HG03039 (cell line): ENCODE data around the gene SDC3.
"Not testable (repeated sequence)": the region's sequence is repeated elsewhere in the genome, so short reads cannot be mapped to it uniquely, and the experiment has no call there.

Experiments
- ATAC-seq: cut with Tn5 transposase; IDR thresholded peaks from one replicate; pipeline ENCODE4 v1.9.1; 2021; ENCODE audit warnings: mild to moderate bottlenecking, moderate library complexity; ENCODE audit not compliant: unreplicated experiment

SDC3 gene

DNA sequence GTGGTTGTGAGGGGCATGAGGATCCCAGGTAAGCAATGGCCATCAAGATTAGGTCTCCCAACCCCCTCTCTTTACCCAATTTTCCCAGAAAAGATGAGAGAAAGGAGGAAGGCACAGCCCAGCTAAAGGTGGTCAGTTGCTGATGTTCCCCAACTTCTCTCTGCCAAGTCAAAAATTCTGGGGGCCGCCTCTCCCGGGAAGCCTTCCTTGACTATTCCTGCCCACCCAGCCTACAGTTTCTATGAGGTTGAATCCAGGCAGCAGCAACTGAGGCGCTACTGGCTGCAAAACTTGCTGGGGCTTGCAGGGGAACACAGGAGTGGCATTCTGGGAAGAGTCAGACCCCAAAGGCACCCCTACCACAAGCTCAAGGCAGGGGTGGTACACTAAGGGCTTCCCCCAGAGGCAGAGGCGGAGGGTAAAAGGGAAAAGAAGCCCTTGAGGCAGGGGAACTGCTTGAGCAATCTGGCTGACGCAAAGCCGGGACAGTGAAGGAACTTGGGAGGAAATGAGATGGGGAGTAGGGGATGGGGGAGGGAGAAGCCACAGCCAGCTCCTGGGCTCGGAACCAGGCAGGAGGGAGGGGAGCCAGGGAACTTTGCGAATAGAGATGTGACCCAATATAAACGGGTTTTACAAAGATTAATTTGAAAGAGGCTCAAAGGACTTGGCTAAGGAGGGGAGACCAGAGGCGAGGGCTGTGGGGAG is 31.2 kb downstream of the SDC3 start:
- ATAC-seq, result no peak

DNA sequence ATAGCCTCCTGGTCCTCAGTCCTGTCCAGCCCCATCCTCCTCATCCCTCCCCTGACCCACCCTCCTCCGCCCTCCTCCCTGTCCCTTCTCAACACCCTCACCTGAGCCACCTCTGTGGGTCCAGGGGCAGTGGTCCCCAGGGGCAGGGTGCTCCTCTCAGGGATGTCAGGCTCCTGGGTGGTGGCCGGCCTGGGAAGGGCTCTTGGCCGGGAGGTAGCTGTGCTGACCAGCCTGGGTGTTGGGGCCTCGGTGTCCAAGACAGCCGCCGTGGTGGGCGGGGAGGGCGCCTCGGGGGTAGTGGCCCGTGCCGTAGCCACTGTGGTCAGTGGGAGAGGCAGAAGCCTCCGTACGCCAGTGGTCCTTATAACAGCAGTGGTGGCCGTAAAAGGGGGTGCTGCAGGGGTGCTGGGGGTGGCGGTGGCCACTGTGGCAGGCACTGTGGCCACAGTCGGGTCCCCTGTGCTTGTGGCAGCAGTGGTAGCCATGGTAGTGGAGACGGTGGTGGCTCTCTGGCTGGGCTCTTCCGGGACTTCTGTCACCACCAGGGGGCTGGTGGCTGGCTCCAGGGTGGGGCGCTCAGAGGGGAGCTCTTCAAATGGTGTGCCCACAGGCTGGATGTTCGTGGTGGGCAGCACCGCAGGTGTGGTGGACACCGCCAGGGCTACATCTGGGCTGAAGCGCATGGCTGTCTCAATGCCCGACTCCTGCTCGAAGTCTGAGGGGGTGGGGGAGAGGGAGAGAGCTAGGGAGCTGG is 31.9 kb downstream of the SDC3 start:
- no peak for ATAC-seq

DNA sequence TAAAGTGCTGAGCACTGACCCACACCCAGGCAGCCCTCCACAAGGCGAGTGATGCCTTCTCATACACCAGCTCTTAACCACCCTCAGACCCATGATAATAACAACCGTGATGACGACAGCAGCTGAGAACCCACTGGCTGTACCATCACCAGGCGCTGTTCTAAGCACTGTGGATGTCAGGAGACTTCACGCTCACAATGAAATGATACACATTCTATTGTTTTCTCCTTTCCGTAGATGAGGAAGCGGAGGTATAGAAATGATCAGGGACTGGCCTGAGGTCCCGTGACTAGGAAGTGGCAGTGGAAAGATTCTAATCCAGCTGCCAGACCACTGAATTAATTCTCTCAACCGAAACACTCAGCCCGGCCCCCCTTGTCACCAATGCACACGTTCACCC is 32.6 kb downstream of the SDC3 start:
- ATAC-seq, result no peak

DNA sequence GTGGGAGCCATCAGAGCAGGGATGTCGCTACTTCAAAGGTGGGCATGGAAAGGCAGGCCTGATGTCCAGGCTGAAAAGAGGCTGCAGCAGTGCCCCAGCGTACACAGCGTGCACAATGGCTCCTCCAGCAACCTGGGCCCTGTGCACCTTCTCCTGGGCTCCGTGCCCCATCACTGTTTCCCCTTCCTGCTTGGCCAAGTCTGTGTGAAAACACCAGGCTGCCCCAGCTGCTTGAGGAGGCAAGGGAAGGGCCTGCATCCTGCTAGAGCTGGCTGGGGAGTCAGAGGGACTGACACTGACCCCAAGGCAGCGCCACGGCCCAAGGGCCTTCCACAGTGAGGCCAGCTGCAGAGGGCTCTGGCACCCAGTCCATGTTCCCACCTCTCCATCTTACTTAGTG is 33.4 kb downstream of the SDC3 start:
- no peak for ATAC-seq

DNA sequence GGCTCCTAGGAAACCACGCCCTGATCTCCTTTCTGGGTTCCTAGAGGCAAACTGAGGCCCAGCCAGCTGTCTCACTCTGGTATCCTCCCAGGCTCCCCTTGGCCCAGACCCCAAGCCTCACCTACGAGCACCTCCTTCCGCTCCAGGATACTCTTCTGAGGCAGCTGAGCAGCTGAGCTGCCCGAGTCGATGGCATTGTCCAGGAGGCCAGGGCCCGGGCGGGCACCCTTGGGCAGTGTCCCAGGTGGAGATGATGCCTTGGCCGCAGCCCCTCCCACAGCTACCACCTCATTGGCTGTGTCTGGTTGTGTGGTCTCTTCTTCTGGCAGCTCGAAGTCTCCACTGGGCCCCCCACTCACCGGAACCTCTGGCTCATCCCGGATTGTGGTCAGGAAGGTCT is 34.4 kb downstream of the SDC3 start:
- no peak for ATAC-seq

DNA sequence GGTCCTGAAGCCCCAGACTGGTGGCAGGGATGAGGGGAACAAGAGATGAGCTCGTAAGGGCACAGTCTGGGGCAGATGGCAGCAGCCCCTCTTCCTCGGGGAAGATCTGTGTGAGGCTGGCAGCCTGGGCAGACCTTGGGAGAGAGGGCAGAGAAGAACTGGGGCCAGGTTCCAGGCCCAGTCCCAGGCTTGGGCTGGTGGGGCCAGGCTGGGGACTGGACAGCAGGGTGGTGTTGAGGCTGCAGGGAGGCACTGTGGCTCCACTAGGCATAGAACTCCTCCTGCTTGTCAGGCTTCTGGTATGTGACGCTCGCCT is 35.7 kb downstream of the SDC3 start:
- no peak for ATAC-seq

DNA sequence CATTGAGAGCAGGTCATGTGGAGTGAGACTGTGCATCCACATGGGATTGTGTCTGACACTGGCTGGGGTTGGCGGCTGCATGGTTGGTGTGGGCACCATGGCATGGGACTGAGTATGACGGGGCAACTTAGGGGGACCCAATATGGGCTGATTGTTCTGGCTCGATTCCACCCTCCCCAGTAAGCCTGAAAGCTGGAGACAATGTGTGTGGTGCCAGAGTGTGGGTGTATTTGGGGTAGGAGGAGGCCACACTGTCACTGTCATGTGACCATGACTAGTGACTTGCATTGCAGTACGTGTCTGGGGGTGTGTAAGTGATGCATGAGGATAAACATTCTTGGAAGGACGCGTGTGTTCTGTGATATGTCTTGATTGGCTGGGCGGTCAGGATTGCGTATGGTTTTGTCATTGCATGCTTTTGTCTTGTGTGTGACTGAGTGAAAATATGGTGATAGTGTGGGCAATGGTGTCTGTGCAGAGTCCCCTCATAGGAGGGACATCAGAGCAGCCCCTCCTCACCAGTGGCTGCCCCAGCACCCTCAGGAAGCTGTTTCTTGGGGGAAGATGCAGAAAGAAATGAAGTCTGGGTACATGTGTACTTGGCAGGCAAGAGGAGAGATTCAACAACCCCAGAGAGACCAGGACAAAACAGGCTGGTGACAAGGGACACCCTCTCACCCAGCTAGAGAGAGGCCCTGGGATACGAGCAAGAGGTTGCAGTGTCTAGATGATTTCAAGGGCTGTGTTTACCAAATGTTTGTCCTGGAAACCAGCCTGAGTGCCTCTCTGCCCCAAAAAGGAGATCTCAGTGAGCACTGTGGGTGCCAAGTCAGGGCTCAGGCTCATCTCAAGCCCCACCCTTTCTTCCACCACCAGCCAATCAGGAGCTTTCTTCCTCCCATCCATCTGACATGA is 36.3 kb downstream of the SDC3 start:
- ATAC-seq, result no peak

DNA sequence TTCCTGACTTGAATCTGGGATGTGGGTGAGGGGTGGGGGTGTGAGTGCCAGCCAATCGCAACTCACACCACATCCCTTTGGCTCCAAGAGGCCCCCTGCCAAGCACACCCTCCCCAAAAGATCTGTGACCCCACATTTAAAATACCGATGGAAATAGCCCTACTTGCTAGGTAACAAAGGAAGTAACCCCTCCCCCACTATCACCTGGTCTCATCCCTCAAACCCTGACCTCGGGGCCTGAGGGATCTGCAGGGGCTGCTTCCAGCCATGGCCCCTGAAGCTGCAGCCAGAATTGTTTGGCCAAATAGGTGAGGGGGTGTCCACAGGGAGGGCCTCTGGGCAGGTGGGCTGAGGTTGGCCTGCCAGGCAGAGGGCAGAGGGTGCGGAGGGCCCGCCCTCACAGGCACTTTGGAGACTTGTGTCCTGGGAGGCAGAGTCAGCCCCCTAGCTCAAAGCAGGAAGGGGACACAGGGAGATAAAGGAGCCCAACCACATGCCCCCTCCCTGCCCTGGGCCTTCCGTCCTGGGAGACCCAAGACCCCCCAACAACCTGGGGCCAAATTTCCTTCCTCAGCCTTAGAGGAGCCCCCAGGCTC is 37.2 kb downstream of the SDC3 start:
- ATAC-seq, result no peak

DNA sequence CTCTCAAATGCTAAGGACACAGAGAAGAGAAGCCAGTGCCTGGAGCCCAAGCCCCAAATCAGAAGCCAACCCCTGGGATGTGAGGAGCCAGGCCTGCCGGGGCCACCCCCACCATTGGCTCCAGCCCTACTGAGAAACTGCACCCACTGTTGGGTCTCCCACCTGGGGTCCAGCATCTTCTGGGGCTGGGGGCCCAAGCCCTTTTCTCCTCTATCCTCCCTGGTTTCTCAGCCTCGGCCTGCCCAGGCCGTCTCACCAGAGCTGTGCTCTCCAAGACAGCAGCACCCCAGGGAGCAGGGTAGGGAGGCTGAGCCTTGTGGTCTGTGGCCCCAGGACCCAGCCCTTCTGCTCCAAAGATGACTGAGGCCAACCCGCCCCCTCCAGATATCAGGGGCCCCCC is 37.9 kb downstream of the SDC3 start:
- no peak for ATAC-seq

DNA sequence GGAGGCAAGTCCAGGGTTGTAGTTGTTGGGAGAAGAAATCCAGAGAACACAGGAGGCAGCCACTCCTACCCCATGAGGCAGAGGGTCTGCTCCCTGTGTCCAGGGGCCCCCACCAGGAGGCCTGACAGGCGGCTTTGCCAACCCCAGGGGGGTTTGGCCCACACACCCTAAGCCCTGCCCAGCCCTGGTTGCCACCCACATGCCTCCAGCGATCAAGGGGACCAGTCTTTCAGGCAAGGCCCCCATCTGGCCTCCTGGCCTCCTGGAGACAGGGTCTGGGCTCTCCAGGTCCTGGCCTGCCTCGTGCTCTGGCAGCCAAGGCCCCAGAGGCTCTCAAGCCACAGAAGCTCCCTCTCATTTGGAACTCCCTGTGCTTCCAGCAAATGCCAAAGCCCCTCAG is 38.5 kb downstream of the SDC3 start:
- ATAC-seq, result no peak

DNA sequence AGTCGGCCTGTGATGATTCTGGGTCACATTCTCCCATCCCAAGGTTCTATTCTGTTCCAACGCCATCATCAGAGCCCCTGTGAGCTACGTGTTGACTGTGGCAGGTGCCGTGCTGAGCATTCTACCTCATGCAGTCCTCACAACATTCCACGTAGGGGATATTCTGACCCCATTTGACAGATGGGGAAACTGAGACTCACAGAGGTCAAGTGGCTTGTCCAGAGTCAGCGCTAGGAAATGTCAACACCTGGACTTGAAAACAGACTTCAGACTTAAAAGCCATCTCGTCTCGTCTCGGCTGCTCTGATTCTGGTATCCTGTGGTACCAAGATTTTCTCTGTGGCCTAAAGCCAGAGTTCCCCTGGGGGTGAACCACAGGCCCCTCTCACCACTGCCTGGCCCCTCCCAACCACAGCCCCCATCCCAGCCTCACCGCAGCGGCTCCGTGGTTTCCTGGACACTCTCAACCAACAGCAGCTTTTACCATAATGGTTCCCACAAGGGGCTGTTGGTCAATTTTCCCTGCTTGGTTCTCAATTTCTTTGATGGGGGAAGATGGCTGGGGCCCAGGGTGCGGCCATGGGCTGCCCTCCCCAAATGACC is 39.6 kb downstream of the SDC3 start:
- ATAC-seq, result no peak

DNA sequence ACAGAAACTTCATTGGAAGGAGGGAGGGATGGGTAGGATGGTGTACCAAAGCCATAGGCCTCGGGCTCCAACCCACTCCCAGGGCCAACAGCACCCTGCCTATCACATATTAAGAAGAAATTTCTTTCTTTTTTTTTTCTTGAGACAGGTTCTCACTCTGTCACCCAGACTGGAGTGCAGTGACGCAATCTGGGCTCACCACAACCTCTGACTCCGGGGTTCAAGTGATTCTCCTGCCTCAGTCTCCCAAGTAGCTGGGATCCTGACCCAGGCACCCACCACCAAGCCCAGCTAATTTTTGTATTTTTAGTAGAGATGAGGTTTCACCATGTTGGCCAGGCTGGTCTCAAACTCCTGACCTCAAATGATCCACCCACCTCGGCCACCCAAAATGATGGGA is 40.5 kb downstream of the SDC3 start:
- not testable (repeated sequence) for ATAC-seq

DNA sequence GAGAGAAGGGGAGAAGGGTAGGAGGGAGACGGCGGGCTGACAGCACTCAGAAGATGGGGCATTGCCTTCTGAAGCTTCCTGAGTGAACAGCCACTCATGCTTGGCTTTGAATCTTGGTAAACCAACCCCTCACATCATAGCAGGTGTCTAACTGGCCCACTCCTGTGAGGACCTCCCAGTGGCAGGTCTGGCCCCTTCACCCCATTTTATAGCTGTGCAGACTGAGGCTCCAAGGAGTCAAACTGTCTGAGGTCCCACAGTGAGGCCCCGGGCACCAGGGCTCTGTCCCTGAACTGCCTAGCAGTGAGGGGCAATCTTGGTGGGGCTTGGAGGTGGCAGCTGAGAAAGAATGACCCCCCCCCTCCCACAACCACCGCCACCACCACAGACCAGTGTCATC is 41.0 kb downstream of the SDC3 start:
- ATAC-seq, result no peak

DNA sequence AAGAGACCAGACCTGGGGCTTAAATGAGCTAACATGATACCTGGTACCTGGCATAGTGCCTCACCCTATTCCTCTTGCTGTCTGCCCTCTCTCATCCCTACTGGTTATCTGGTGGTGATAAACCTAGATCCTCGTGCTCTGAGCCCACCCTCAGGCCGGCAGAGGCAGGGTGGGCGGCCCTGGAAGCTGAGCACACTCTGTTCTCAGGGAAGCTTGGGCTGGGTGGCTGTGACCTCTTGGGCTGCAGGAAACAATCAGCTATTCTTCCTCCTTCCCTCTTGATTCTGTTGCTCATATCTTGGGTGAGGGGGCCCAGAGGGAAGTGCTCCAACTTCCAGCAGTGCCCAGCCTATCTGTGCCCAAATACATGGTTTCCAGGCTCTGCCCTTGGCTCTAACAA is 42.0 kb downstream of the SDC3 start:
- ATAC-seq, result no peak

DNA sequence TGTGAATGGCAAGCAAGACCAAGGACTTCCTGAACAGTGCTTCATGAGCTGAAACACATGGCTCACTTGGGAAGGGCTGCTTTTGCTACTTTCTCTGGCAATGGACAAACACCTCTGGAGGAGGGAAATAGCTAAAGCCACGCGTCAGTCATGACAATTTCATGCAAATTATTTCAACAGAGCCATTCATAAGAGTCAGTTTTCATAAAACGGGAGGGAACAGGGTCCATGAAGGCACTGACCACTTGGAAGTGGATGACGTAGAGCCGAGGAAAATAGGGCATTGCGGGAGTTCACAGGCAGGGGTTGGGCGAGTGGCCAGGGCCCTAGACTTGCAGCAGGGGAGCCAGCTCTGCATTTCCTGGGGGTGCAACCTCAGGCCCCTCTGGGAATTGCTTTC is 43.9 kb downstream of the SDC3 start:
- ATAC-seq, result no peak

DNA sequence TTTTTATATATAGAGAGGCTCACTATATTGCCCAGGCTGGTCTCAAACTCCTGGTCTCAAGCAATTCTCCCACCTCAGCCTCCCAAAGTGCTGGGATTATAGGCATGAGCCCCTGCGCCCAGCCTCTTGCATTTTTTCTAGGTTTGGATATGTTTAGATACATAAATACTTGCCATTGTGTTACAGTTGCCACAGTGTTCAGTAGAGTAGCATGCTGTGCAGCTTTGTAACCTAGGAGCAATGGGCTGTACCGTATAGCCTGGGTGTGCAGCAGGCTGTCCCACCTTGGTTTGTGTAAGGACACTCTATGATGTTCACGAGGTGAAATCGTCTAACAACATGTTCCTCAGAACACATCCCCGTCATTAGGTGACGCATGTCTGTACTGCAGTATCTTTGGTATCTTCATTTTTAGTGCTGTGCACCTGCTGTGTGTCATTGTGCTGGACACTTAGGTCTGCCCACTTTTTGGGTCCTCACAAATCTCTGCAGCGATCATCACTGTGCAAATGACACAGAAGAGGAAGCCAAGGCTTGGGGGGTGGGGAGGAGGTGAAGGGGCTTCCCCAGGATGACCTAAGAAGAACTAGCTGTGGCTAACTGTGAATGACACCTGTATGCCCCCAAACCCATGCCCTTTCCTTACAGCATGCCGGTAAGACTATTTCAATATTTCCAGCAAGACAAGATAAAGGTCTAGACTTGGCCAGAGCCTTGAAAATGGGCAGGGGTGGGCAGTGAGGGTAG is 44.5 kb downstream of the SDC3 start:
- ATAC-seq, result no peak

DNA sequence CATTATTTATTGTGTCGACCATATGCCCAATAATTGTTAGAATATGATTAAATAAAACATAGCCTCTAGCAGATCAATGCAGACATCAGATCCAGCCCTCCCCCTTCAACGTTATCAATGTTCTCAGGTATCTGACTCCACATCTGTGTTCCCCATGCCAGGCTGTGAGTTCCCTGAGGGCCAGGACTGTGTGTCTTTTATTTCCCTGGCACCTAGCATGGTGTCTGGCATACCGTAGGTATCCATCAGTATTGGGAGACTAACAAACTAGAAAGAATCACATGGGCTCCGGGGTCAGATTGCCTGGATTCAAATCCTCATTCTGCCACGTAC is 48.3 kb downstream of the SDC3 start:
- ATAC-seq, result no peak

DNA sequence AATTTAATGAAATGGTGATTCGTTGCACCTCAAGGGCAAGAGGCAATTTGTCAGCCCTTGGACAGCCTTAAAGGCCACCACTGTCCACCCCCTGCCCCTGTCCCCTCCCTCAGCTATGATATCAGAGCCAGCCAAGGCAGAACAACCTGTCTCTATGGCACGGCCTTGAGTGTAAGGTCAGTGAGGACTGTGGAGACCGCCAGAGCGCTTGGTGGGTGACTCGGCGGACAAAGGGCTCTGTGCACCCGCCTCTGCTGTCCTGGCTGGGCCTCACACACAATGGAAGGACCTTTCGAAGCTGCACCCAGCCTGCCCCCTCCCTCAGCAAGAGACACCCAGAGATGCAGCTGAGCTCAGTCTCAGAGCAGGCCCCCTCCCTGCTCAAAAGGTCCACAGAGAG is 50.6 kb downstream of the SDC3 start:
- no peak for ATAC-seq

DNA sequence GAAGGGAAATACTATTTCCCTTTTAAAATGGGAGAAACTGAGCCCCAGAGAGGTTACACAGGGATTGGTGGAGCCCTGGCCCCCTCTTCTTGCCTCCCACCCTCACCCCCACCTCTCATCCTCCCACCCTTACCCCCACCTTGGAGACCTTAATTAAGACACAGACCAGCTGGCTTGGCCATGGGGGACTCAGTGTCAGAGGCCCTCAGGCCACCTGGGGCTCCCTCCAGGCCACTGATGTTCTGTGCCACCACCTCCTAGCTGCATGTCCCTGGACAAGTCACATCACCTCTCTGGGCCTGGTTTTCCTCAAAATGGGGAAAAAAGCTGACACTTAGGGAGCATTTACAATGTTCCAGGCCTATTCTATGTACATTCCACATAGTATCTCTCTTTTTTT is 51.5 kb downstream of the SDC3 start:
- ATAC-seq, result no peak

DNA sequence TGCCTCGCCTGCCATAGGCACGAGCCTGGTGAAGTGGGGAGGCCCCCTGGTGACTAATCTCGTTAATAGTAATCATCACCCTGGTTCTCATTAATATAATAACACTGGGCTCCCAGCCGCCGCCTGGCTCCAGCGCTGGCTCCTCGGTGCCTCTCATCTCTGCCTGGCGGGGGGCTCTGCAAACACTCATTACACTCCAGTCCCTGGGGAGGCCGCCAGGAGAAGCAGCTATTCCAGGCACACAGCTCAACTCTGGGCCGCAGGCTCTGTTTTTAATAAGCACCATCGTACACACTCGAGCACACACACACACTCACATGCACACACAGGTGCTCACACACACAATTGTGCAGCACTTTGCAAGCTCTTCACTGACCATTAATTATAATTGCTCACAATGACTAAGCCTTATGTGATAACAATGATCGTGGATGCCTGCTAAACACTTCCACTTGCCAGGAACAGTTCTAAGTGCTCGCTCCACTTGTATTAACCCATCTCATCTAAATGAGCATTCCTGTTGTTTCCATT is 52.2 kb downstream of the SDC3 start:
- no peak for ATAC-seq
